Keratinocyte (primary cell): Measurements from ENCODE around the gene BTBD1. TPM values are rescaled to one million over a fixed set of nuclear protein-coding genes. Genes with fewer than 3 reads are reported as not detected.

ENCODE experiments used
- DNase-seq: peaks from one replicate; pipeline ENCODE4 v3.0.0-alpha.2; 2011; ENCODE audit warnings: low read depth, missing footprints, low spot score
- FAIRE-seq: peaks from 2 replicates; lab custom pipeline; 2011; peaks lifted over from hg19 to GRCh38; lab: Jason Lieb, UNC
- H2AFZ ChIP-seq: 2 replicates; pipeline ENCODE4 v1.6.0; 2012; ENCODE audit warnings: low read length, control low read depth, inconsistent platforms; ENCODE audit not compliant: control insufficient read depth
- H3K27ac ChIP-seq: 2 replicates; pipeline ENCODE4 v1.5.1; 2011; ENCODE audit warnings: low read length; ENCODE audit not compliant: control insufficient read depth, insufficient read depth
- H3K27me3 ChIP-seq: 3 replicates; pipeline ENCODE4 v1.6.0; 2011; ENCODE audit warnings: low read length; ENCODE audit not compliant: control insufficient read depth, insufficient read depth; ENCODE audit errors: extremely low read depth
- H3K36me3 ChIP-seq, 2 experiments: 2 replicates in 1 of 2; 3 replicates in 1 of 2; pipeline ENCODE4 v1.5.1; 2011; ENCODE audit warnings: low read length in 2 of 2, mild to moderate bottlenecking in 1 of 2; ENCODE audit not compliant: control insufficient read depth in 2 of 2, insufficient read depth in 2 of 2; ENCODE audit errors: extremely low read depth in 1 of 2
- H3K4me1 ChIP-seq: 3 replicates; pipeline ENCODE4 v1.5.1; 2011; ENCODE audit warnings: low read length; ENCODE audit not compliant: control insufficient read depth, insufficient read depth; ENCODE audit errors: extremely low read depth
- H3K4me2 ChIP-seq: 3 replicates; pipeline ENCODE4 v1.6.0; 2011; ENCODE audit warnings: low read depth, low read length; ENCODE audit not compliant: control insufficient read depth, insufficient read depth; ENCODE audit errors: extremely low read depth
- H3K4me3 ChIP-seq, 3 experiments: fragments of 200-600 bp in 1 of 3; sonication (generic) in 1 of 3; 2 replicates in 2 of 3; 3 replicates in 1 of 3; pipeline ENCODE4 v1.5.1; 2011 to 2016; ENCODE audit warnings: low read length in 3 of 3, mild to moderate bottlenecking in 3 of 3, control low read depth in 2 of 3, inconsistent platforms in 1 of 3, low read depth in 1 of 3, mixed read lengths in 1 of 3, mixed run types in 1 of 3, moderate library complexity in 1 of 3; ENCODE audit not compliant: control insufficient read depth in 2 of 3, insufficient read depth in 2 of 3; ENCODE audit errors: extremely low read depth in 1 of 3
- H3K79me2 ChIP-seq: 2 replicates; pipeline ENCODE4 v1.6.0; 2012; ENCODE audit warnings: low read length; ENCODE audit not compliant: control insufficient read depth, insufficient read depth
- H3K9ac ChIP-seq: 3 replicates; pipeline ENCODE4 v1.6.0; 2011; ENCODE audit warnings: low read length; ENCODE audit not compliant: control insufficient read depth, insufficient read depth; ENCODE audit errors: extremely low read depth
- H3K9me1 ChIP-seq: 3 replicates; pipeline ENCODE4 v1.6.0; 2011; ENCODE audit warnings: low read length; ENCODE audit not compliant: control insufficient read depth, insufficient read depth; ENCODE audit errors: extremely low read depth
- H3K9me3 ChIP-seq: 2 replicates; pipeline ENCODE4 v1.5.1; 2012; ENCODE audit warnings: low read depth, low read length; ENCODE audit not compliant: control insufficient read depth
- H4K20me1 ChIP-seq: 3 replicates; pipeline ENCODE4 v1.6.0; 2011; ENCODE audit warnings: low read length; ENCODE audit not compliant: control insufficient read depth, insufficient read depth; ENCODE audit errors: extremely low read depth
- CTCF ChIP-seq, 3 experiments: IDR thresholded peaks in 1 of 3; conservative IDR thresholded peaks in 1 of 3; optimal IDR thresholded peaks in 1 of 3; 2 replicates in 2 of 3; 3 replicates in 1 of 3; pipeline versions ENCODE3 to v1.5.1; 2011; ENCODE audit warnings: low read length in 3 of 3, mild to moderate bottlenecking in 3 of 3, moderate library complexity in 2 of 3, control low read depth in 1 of 3, inconsistent platforms in 1 of 3; ENCODE audit not compliant: insufficient read depth in 2 of 3; ENCODE audit errors: extremely low read depth in 1 of 3
- EZH2 ChIP-seq: IDR thresholded peaks from one replicate; pipeline ENCODE4 v1.6.1; 2012; ENCODE audit warnings: inconsistent platforms, mild to moderate bottlenecking, low read length, moderate library complexity
- dilution Hi-C: fragments of 300-500 bp; cut with MboI; formaldehyde crosslinking; loops from one replicate; pipeline ENCODE4 v1.7.0; 2020; ENCODE audit warnings: low sequenced_read_pairs; ENCODE audit not compliant: extremely low pct_ligation_motif_present
- polyA plus RNA-seq, 5 experiments: library from polyadenylated mRNA; depleted of rRNA in 3 of 5; stranded (reverse) in 3 of 5; stranded (forward) in 1 of 5; unstranded in 1 of 5; fragments of >200 nt; gene quantifications; 1 replicate in 1 of 5; 2 replicates in 3 of 5; 3 replicates in 1 of 5; pipeline versions ENCODE4 v1.2.1 to v1.2.3, GENCODE V29; 2011 to 2012; ENCODE audit warnings: missing spikeins in 2 of 5, low read depth in 1 of 5, low replicate concordance in 1 of 5

The BTBD1 gene
- polyA plus RNA-seq, 1 donor (not counting 4 experiments of a cell fraction or from before 2014, with no cell fraction given) = 70.5 TPM

- no peaks in the 10 kb centered on the region for H3K9me1 ChIP-seq
- no peak overlapping the region for H3K4me3 ChIP-seq
- no peak overlapping the region for H3K4me2 ChIP-seq
- no peak for DNase-seq
- peaks cover 6 to 10% of the 10 kb centered on the region in 2 experiments for H3K36me3 ChIP-seq
- H3K27ac ChIP-seq = no peak overlapping the region
- no peak for FAIRE-seq
- H3K4me1 ChIP-seq = peaks cover 11% of the 10 kb centered on the region
- no peak overlapping the region for H3K9ac ChIP-seq
- no peaks in the 10 kb centered on the region for H3K27me3 ChIP-seq
- TF ChIP-seq EZH2 (no peak), CTCF (optimal IDR thresholded peaks at IDR 0.05 in 1 of 3, IDR thresholded peaks at IDR 0.05 in 1 of 3, conservative IDR thresholded peaks at IDR 0.05 in 1 of 3; ENCODE audit: extremely low read depth in 1 of 3, insufficient read depth in 2 of 3, low read length in 3 of 3) (no peak)
- H4K20me1 ChIP-seq = peaks cover 11% of the 10 kb centered on the region
- H2AFZ ChIP-seq = no peak overlapping the region
- H3K79me2 ChIP-seq = peaks cover 59% of the 10 kb centered on the region
- dilution Hi-C loops = no loop called here
- H3K9me3 ChIP-seq = no peaks in the 10 kb centered on the region
Observed at GRCh38 chr15:83057696-83058376, 9.2 kb downstream of the BTBD1 start.

- DNase-seq (no peak), FAIRE-seq (no peak)
- no peak overlapping the region for H2AFZ ChIP-seq
- H3K9me1 ChIP-seq = no peaks in the 10 kb centered on the region
- no peak overlapping the region for H3K9ac ChIP-seq
- peaks cover 6 to 10% of the 10 kb centered on the region in 2 experiments for H3K36me3 ChIP-seq
- no peak overlapping the region for H3K4me3 ChIP-seq
- no peak for TF ChIP-seq CTCF (optimal IDR thresholded peaks at IDR 0.05 in 1 of 3, IDR thresholded peaks at IDR 0.05 in 1 of 3, conservative IDR thresholded peaks at IDR 0.05 in 1 of 3; ENCODE audit: extremely low read depth in 1 of 3, insufficient read depth in 2 of 3, low read length in 3 of 3)
- no peak for TF ChIP-seq EZH2
- peaks cover 11% of the 10 kb centered on the region for H4K20me1 ChIP-seq
- H3K4me1 ChIP-seq = peaks cover 8% of the 10 kb centered on the region
- dilution Hi-C loops = no loop called here
- no peak overlapping the region for H3K4me2 ChIP-seq
- peaks cover 50% of the 10 kb centered on the region for H3K79me2 ChIP-seq
- H3K9me3 ChIP-seq = no peaks in the 10 kb centered on the region
- no peaks in the 10 kb centered on the region for H3K27me3 ChIP-seq
- H3K27ac ChIP-seq = no peak overlapping the region
Observed at GRCh38 chr15:83057002-83057401, 10.1 kb downstream of the BTBD1 start.
